ENCODE measurements around the gene NEURL4.

The NEURL4 gene

GRCh38 chr17:7321466-7321865 lies 7.7 kb downstream of the NEURL4 start:
- DNase-seq: no peak

GRCh38 chr17:7318121-7318860 lies 10.8 kb downstream of the NEURL4 start:
- no peak for DNase-seq

- DNase-seq: no peak
Observed at GRCh38 chr17:7317161-7317803, 11.9 kb downstream of the NEURL4 start.

- DNase-seq: no peak
Observed at GRCh38 chr17:7315570-7316235, 13.4 kb downstream of the NEURL4 start.

GRCh38 chr17:7314719-7315569 lies 14.2 kb downstream of the NEURL4 start, which contains the start of gene GPS2:
Gene GPS2 (minus strand): TSS chr17:7315360. CDS start chr17:7315052, 308 bp downstream.
- peak; percentile 86 for DNase-seq

- DNase-seq: peak; percentile 62
Observed at GRCh38 chr17:7313890-7314718, 15.0 kb downstream of the NEURL4 start.

- peak; percentile 31 for DNase-seq
Observed at GRCh38 chr17:7313088-7313889, 15.8 kb downstream of the NEURL4 start.

- DNase-seq: no peak
Observed at GRCh38 chr17:7312432-7313087, 16.6 kb downstream of the NEURL4 start.

- no peak for DNase-seq
Observed at GRCh38 chr17:7311110-7311705, 17.9 kb downstream of the NEURL4 start.

GRCh38 chr17:7309628-7310027 lies 19.5 kb downstream of the NEURL4 start:
- DNase-seq: no peak

GRCh38 chr17:7308625-7309433 lies 20.3 kb downstream of the NEURL4 start:
- peak; percentile 90 for DNase-seq

GRCh38 chr17:7307686-7308624 lies 21.2 kb downstream of the NEURL4 start:
- peak; percentile 38 for DNase-seq

- peak; percentile 100 for DNase-seq
Observed at GRCh38 chr17:7306911-7307685, 22.0 kb downstream of the NEURL4 start, which contains the start of gene EIF5A. Gene EIF5A (plus strand): TSS chr17:7307628. CDS start chr17:7309636, 2,008 bp downstream.

- DNase-seq: no peak
Observed at GRCh38 chr17:7304179-7304578, 25.0 kb downstream of the NEURL4 start.

- DNase-seq: peak; percentile 86
Observed at GRCh38 chr17:7296189-7296861, 32.8 kb downstream of the NEURL4 start.
